ENCODE measurements around the gene ATP6AP1.

The ATP6AP1 gene

DNA sequence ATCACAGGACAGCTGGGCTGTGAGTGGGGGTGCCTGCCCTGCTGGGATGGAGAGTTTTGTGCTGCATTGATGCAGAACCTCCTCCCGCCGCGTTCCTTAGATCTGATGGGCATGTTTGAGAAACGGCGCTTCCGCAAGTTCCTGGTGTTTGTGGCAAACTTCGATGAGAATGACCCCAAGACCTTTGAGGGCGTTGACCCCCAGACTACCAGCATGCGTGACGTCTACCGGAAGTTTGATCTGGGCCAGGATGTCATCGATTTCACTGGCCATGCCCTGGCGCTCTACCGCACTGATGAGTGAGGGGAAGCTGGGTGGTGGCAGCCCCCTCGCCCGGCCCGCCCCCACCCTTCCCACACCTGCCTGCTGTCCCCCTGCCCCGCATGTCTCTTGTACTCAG lies 11.4 kb downstream of the ATP6AP1 start:
- Histone ChIP-seq H3K9me3 (ENCODE audit: insufficient read depth, low read depth, low read length) (no peaks in the 10 kb centered on the region), H3K27me3 (ENCODE audit: insufficient read depth, low read length, poor library complexity, severe bottlenecking) (no peaks in the 10 kb centered on the region), H4K20me1 (ENCODE audit: insufficient read depth, low read length, poor library complexity, severe bottlenecking) (no peaks in the 10 kb centered on the region), H3F3A (ENCODE audit: low read depth) (no peaks in the 10 kb centered on the region), H3K4me2 (ENCODE audit: low read depth, low read length, poor library complexity, severe bottlenecking) (no peak overlapping the region), H3K36me3 (ENCODE audit: insufficient read depth, low read length) (no peaks in the 10 kb centered on the region; the same call in 1 of the 2 replicates), H3K4me1 (ENCODE audit: insufficient read depth, low read length, poor library complexity, severe bottlenecking) (peaks cover 6% of the 10 kb centered on the region), H3K9me2 (replicated peaks; ENCODE audit: low read depth, low read length) (no peaks in the 10 kb centered on the region), H3K9ac (ENCODE audit: low read depth, low read length, poor library complexity, severe bottlenecking) (no peak overlapping the region), H2AFZ (ENCODE audit: low read length) (no peak overlapping the region), H3K4me3 (ENCODE audit: low read length, poor library complexity, severe bottlenecking) (no peak overlapping the region), H3K79me2 (ENCODE audit: insufficient read depth, low read length) (peaks cover 44% of the 10 kb centered on the region)
- TF ChIP-seq EZH2phosphoT487 (IDR thresholded peaks at IDR 0.05; ENCODE audit: borderline replicate concordance): no peak
- TF ChIP-seq CTCF (conservative IDR thresholded peaks at IDR 0.05; ENCODE audit: low read length): no peak

- H3K9ac ChIP-seq (ENCODE audit: low read depth, low read length, poor library complexity, severe bottlenecking): no peak overlapping the region
Measured at GRCh38 chrX:154440623-154441357, 12.3 kb downstream of the ATP6AP1 start.

GRCh38 chrX:154441564-154441963 lies 13.1 kb downstream of the ATP6AP1 start:
- Histone ChIP-seq H3K9me3 (ENCODE audit: insufficient read depth, low read depth, low read length) (no peaks in the 10 kb centered on the region), H3K9ac (ENCODE audit: low read depth, low read length, poor library complexity, severe bottlenecking) (no peak overlapping the region), H3K4me3 (ENCODE audit: low read length, poor library complexity, severe bottlenecking) (no peak overlapping the region), H2AFZ (ENCODE audit: low read length) (no peak overlapping the region), H3K36me3 (ENCODE audit: insufficient read depth, low read length) (no peaks in the 10 kb centered on the region; the same call in 1 of the 2 replicates), H3K4me1 (ENCODE audit: insufficient read depth, low read length, poor library complexity, severe bottlenecking) (peaks cover 6% of the 10 kb centered on the region), H3K79me2 (ENCODE audit: insufficient read depth, low read length) (peaks cover 47% of the 10 kb centered on the region), H3F3A (ENCODE audit: low read depth) (no peaks in the 10 kb centered on the region), H3K4me2 (ENCODE audit: low read depth, low read length, poor library complexity, severe bottlenecking) (no peak overlapping the region), H4K20me1 (ENCODE audit: insufficient read depth, low read length, poor library complexity, severe bottlenecking) (no peaks in the 10 kb centered on the region), H3K9me2 (replicated peaks; ENCODE audit: low read depth, low read length) (no peaks in the 10 kb centered on the region), H3K27me3 (ENCODE audit: insufficient read depth, low read length, poor library complexity, severe bottlenecking) (no peaks in the 10 kb centered on the region)
- TF ChIP-seq EZH2phosphoT487 (IDR thresholded peaks at IDR 0.05; ENCODE audit: borderline replicate concordance) (no peak), CTCF (conservative IDR thresholded peaks at IDR 0.05; ENCODE audit: low read length) (no peak)

More at GRCh38 chrX:154440623-154441357, 12.3 kb downstream of the ATP6AP1 start:
- H3K9me3 ChIP-seq (ENCODE audit: insufficient read depth, low read depth, low read length): no peaks in the 10 kb centered on the region
- H3K36me3 ChIP-seq (ENCODE audit: insufficient read depth, low read length): no peaks in the 10 kb centered on the region; the same call in 1 of the 2 replicates
- H3K79me2 ChIP-seq (ENCODE audit: insufficient read depth, low read length): peaks cover 47% of the 10 kb centered on the region
- no peak overlapping the region for H3K4me2 ChIP-seq (ENCODE audit: low read depth, low read length, poor library complexity, severe bottlenecking)
- H3K4me3 ChIP-seq (ENCODE audit: low read length, poor library complexity, severe bottlenecking): no peak overlapping the region
- H3F3A ChIP-seq (ENCODE audit: low read depth): no peaks in the 10 kb centered on the region
- no peaks in the 10 kb centered on the region for H3K9me2 ChIP-seq (replicated peaks; ENCODE audit: low read depth, low read length)
- TF ChIP-seq CTCF (conservative IDR thresholded peaks at IDR 0.05; ENCODE audit: low read length) (no peak), EZH2phosphoT487 (IDR thresholded peaks at IDR 0.05; ENCODE audit: borderline replicate concordance) (no peak)
- no peaks in the 10 kb centered on the region for H4K20me1 ChIP-seq (ENCODE audit: insufficient read depth, low read length, poor library complexity, severe bottlenecking)
- H3K27me3 ChIP-seq (ENCODE audit: insufficient read depth, low read length, poor library complexity, severe bottlenecking): no peaks in the 10 kb centered on the region
- no peak overlapping the region for H2AFZ ChIP-seq (ENCODE audit: low read length)
- peaks cover 6% of the 10 kb centered on the region for H3K4me1 ChIP-seq (ENCODE audit: insufficient read depth, low read length, poor library complexity, severe bottlenecking)

Data from Loucy (cell line).